Skeletal muscle satellite cell (primary cell): ENCODE measurements around the gene TTC9C.

Experiments
- H3K27me3 ChIP-seq: 2 replicates; pipeline ENCODE4 v1.7.0; 2013; ENCODE audit warnings: low read length; ENCODE audit not compliant: control insufficient read depth, insufficient read depth
- H3K36me3 ChIP-seq: 2 replicates; pipeline ENCODE4 v1.7.0; 2013; ENCODE audit warnings: mild to moderate bottlenecking, control low read depth, low read length; ENCODE audit not compliant: insufficient read depth
- H3K4me1 ChIP-seq: 2 replicates; pipeline ENCODE4 v1.7.0; 2013; ENCODE audit warnings: low read length; ENCODE audit not compliant: control insufficient read depth, insufficient read depth
- H3K4me2 ChIP-seq: 2 replicates; pipeline ENCODE4 v1.7.0; 2013; ENCODE audit warnings: mild to moderate bottlenecking, low read length
- H3K4me3 ChIP-seq: 2 replicates; pipeline ENCODE4 v1.7.0; 2013; ENCODE audit warnings: low read length
- H3K9ac ChIP-seq: 2 replicates; pipeline ENCODE4 v1.7.0; 2013; ENCODE audit warnings: mild to moderate bottlenecking, low read depth, low read length, moderate library complexity
- H3K9me3 ChIP-seq: replicated peaks from 2 replicates; pipeline ENCODE4 v1.7.0; 2013; ENCODE audit warnings: mild to moderate bottlenecking, control low read depth, low read length

Gene TTC9C

GRCh38 chr11:62787005-62787759 is 58.9 kb downstream of the TTC9C start, which contains the start of gene TMEM179B:
TSS of gene TMEM179B (plus strand) at chr11:62787402. CDS start at chr11:62787432, 30 bp downstream.
- peak within 1 kb of the TSS; percentile 87 for H3K4me2 ChIP-seq
- peaks cover 33% of the 10 kb centered on the region for H3K4me1 ChIP-seq
- H3K4me3 ChIP-seq = peak within 1 kb of the TSS; percentile 96
- peaks cover 32% of the 10 kb centered on the region for H3K36me3 ChIP-seq
- H3K9me3 ChIP-seq = no peaks in the 10 kb centered on the region
- H3K9ac ChIP-seq = peak within 1 kb of the TSS; percentile 89
- H3K27me3 ChIP-seq = no peaks in the 10 kb centered on the region
